GM18505 (cell line): ENCODE measurements around the gene PPP2R5D.
A peak's percentile ranks its signal among the peaks of the same experiment; 100 is the strongest.
"Not testable (repeated sequence)": the region's sequence is repeated elsewhere in the genome, so short reads cannot be mapped to it uniquely, and the experiment has no call there.

Source experiments
- ATAC-seq: cut with Tn5 transposase; IDR thresholded peaks from one replicate; pipeline ENCODE4 v1.9.1; 2021; ENCODE audit not compliant: unreplicated experiment
- POLR2A ChIP-seq: IDR thresholded peaks from 4 replicates; pipeline ENCODE4 v1.6.1; 2011; ENCODE audit warnings: borderline replicate concordance; ENCODE audit not compliant: insufficient read depth, insufficient read length; ENCODE audit errors: extremely low read depth

Gene PPP2R5D

GRCh38 chr6:42984001-42984923 lies at the start of gene PPP2R5D:
PPP2R5D (plus strand) TSS chr6:42984570; CDS start chr6:42984678, 108 bp downstream.
- ATAC-seq, result peak; percentile 89

GRCh38 chr6:42935322-42935721 lies 49.0 kb upstream of the PPP2R5D start:
- ATAC-seq, result no peak
- TF ChIP-seq POLR2A, result peak; percentile 29

More at GRCh38 chr6:42984001-42984923, at the start of gene PPP2R5D:
- peak; percentile 96 for TF ChIP-seq POLR2A

- TF ChIP-seq POLR2A, result no peak
- ATAC-seq, result no peak
Observed at GRCh38 chr6:42936398-42936797, 48.0 kb upstream of the PPP2R5D start.

GRCh38 chr6:42937548-42938427 lies 46.6 kb upstream of the PPP2R5D start:
- ATAC-seq, result no peak
- TF ChIP-seq POLR2A, result no peak

- ATAC-seq, result no peak
- no peak for TF ChIP-seq POLR2A
Observed at GRCh38 chr6:42938428-42938796, 46.0 kb upstream of the PPP2R5D start.

GRCh38 chr6:42938987-42939809 lies 45.2 kb upstream of the PPP2R5D start:
- no peak for TF ChIP-seq POLR2A

GRCh38 chr6:42939810-42940167 lies 44.6 kb upstream of the PPP2R5D start:
- no peak for TF ChIP-seq POLR2A
- ATAC-seq, result no peak

More at GRCh38 chr6:42938987-42939809, 45.2 kb upstream of the PPP2R5D start:
- no peak for ATAC-seq

- no peak for TF ChIP-seq POLR2A
- no peak for ATAC-seq
Observed at GRCh38 chr6:42940493-42941045, 43.8 kb upstream of the PPP2R5D start.

GRCh38 chr6:42941356-42941755 lies 43.0 kb upstream of the PPP2R5D start:
- not testable (repeated sequence) for ATAC-seq

GRCh38 chr6:42942444-42942843 lies 41.9 kb upstream of the PPP2R5D start:
- TF ChIP-seq POLR2A, result no peak
- ATAC-seq, result no peak

GRCh38 chr6:42947950-42948349 lies 36.4 kb upstream of the PPP2R5D start:
- no peak for ATAC-seq
- no peak for TF ChIP-seq POLR2A

- no peak for ATAC-seq
Observed at GRCh38 chr6:42952389-42952788, 32.0 kb upstream of the PPP2R5D start.

GRCh38 chr6:42954405-42954804 lies 30.0 kb upstream of the PPP2R5D start:
- not testable (repeated sequence) for ATAC-seq

More at GRCh38 chr6:42952389-42952788, 32.0 kb upstream of the PPP2R5D start:
- TF ChIP-seq POLR2A, result no peak

- no peak for ATAC-seq
- no peak for TF ChIP-seq POLR2A
Observed at GRCh38 chr6:42958125-42958524, 26.2 kb upstream of the PPP2R5D start.
